Fibroblast of pulmonary artery (primary cell): Measurements from ENCODE around the gene ABCA13.

ENCODE experiments used
- DNase-seq: peaks from one replicate; pipeline ENCODE4 v3.0.0-alpha.2; 2010; ENCODE audit warnings: low read depth
- H3K4me3 ChIP-seq: replicated peaks from 2 replicates; pipeline ENCODE4 v1.5.1; 2011; ENCODE audit warnings: low read depth, mild to moderate bottlenecking, control low read depth, low read length, moderate library complexity
- TF ChIP-seq, protein P1 (sequence below): IDR thresholded peaks from 2 replicates; pipeline ENCODE4 v1.5.1; 2011; ENCODE audit warnings: mild to moderate bottlenecking, control low read depth, low read length, inconsistent platforms; ENCODE audit errors: missing control alignments

ABCA13 gene

DNA sequence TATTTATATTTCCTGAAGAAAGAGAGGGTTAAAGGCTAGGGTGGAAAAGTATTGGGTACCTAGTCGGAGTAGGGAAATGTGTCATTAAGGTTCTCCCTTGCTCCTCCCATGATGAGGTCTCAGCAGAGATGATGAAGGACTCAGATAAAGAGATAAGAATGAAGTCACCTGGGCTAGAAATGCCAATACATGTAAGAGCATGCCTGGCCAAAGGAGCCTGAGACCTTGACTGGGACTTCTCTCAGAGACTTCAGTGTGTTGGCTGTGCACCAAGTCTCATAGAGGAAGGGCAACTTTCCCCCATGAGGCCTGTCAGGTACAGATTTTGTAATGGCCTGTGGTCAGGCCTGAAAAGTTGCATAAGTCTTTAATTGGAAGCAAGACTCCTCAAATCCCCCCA lies 392.1 kb downstream of the ABCA13 start:
- no peak overlapping the region for H3K4me3 ChIP-seq
- DNase-seq = no peak
- TF ChIP-seq, protein P1, sequence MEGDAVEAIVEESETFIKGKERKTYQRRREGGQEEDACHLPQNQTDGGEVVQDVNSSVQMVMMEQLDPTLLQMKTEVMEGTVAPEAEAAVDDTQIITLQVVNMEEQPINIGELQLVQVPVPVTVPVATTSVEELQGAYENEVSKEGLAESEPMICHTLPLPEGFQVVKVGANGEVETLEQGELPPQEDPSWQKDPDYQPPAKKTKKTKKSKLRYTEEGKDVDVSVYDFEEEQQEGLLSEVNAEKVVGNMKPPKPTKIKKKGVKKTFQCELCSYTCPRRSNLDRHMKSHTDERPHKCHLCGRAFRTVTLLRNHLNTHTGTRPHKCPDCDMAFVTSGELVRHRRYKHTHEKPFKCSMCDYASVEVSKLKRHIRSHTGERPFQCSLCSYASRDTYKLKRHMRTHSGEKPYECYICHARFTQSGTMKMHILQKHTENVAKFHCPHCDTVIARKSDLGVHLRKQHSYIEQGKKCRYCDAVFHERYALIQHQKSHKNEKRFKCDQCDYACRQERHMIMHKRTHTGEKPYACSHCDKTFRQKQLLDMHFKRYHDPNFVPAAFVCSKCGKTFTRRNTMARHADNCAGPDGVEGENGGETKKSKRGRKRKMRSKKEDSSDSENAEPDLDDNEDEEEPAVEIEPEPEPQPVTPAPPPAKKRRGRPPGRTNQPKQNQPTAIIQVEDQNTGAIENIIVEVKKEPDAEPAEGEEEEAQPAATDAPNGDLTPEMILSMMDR = no peak

DNA sequence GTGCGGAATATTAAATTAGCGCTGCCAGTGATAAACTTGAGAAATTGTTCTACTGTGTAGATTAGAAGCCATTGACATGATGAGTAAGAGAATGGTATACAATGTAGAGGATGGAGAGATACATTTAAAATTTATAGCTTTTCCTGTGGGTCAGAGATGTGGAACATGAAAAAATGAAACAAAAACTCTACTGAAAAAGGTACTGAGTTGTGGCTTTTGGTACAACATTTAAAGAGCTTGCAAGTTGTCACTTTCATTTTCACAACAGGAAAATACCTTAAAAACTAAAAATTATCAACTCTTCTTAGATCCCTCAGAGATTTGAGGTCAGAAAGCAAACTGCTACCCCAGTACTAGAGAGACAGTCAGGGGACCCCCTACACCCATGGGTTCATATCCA lies 404.3 kb downstream of the ABCA13 start:
- TF ChIP-seq, protein P1 = no peak
- H3K4me3 ChIP-seq = no peak overlapping the region
- DNase-seq = no peak

DNA sequence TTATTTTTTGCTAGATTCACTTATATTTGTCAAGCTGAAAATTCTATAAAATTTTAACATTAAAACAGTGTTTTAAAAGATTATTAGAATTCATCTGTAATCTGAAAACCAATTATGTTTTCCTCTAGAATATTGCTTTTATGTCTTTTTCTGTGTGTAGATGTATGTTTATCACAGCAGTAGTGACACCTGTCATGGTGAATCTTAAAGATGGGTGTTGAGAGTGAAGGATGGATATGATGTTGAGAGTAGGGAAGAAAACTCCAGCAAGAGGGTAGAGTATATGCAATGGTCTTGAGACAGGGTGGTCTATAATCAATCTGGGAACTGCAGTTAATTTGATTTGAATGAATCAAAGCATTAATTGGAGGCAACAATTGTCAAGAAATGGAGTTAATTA lies 416.2 kb downstream of the ABCA13 start:
- no peak overlapping the region for H3K4me3 ChIP-seq
- no peak for DNase-seq
- TF ChIP-seq, protein P1 = no peak

DNA sequence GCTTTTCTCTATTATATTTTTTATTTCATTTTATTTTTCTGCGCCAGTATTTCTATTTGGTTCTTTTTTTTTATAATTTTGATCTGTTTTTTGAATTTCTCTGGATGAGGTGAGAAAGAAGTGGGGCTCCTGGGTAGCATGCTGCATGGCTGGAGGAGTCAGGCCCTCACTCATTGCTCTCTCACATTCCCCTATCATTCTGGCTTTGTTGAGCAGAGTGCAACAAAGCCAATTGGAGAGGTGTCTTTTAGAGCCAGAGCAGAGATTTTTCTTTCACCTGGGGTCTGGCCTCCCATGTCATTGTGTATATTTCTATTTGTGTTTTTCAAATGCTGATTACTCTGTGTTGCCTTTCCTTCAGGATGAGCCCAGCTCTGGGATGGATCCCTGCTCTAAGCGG lies 423.1 kb downstream of the ABCA13 start:
- TF ChIP-seq, protein P1 = no peak
- DNase-seq = no peak
- H3K4me3 ChIP-seq = no peak overlapping the region

- TF ChIP-seq, protein P1 = no peak
- no peak overlapping the region for H3K4me3 ChIP-seq
- DNase-seq = no peak
These were observed 424.5 kb downstream of the ABCA13 start for GRCh38 chr7:48595756-48596155.

- no peak overlapping the region for H3K4me3 ChIP-seq
- DNase-seq = no peak
- TF ChIP-seq, protein P1 = no peak
These were observed 439.4 kb downstream of the ABCA13 start for GRCh38 chr7:48610705-48611104.

DNA sequence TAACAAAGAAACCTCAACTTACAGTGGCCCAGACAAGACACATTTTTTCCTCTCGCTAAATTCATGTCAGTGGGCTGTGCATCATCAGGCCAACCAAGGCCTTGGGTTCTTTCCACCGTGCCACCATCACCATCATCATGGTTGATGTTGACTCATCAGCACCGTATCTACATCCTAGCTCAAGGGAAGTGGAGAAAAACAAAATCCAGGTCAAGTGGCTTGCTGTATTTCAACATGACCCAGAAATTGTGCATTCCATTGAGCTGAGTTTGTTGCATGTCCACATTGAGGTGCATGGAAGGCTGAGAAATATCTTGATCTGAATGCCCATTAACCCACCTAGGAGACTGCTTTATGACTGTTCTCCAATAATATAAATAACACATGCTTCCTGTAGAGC lies 440.7 kb downstream of the ABCA13 start:
- H3K4me3 ChIP-seq = no peak overlapping the region
- no peak for DNase-seq
- TF ChIP-seq, protein P1 = no peak
